ENCODE results near the gene PALD1. TPM values are rescaled to one million over a fixed set of nuclear protein-coding genes. Genes with fewer than 3 reads are reported as not detected.

PALD1 gene
- polyA plus RNA-seq, 1 of the 3 experiments (the other 2 are of a cell fraction), result 0.16 TPM

DNA sequence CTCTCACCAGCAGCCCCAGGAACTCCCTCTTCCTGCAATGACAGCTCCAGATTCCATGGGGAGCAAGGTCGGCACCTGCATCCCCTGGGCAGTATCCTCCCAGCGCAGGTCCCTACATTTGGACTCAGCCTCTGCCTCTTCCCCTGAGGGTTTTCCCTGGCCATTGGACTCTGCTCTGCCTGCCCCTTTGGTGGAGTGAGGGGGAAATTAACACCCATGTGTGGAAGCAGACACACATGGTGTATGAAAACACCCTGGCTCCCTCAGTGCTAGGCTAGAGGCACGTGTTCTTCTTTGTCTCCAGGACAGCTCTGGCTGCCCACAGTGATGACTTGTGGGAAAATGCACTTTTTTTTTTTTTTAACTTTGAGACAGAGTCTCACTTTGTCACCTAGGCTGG is 115.6 kb downstream of the PALD1 start:
- no peak for DNase-seq
- peaks cover 9% of the 10 kb centered on the region for H3K27me3 ChIP-seq (ENCODE audit: insufficient read depth)
- ChIA-PET CTCF (no interaction called here), POLR2A (interaction anchor here (0.6 kb wide), 1 partner anchor 1214 kb away, joined by 4 read pairs; no protein-coding TSS in a partner anchor)
- no peak overlapping the region for H3K9ac ChIP-seq
- WGBS (ENCODE audit: low lambda C conversion rate), result 89% methylated on average over 3 of the region's 3 CpGs
- no peaks in the 10 kb centered on the region for H3K36me3 ChIP-seq (replicated peaks in 1 of 2; ENCODE audit: control insufficient read depth in 1 of 2, insufficient read depth in 2 of 2, low read length in 1 of 2)
- no peaks in the 10 kb centered on the region for H3F3A ChIP-seq (replicated peaks; ENCODE audit: insufficient read depth)
- H3K4me2 ChIP-seq, result no peak overlapping the region
- H3K4me1 ChIP-seq (ENCODE audit: control insufficient read depth in 1 of 2, insufficient read depth in 2 of 2, low read depth in 1 of 2, low read length in 1 of 2), result peaks cover 0 to 11% of the 10 kb centered on the region in 2 experiments; a peak in 1 of 4 replicates
- H3K4me3 ChIP-seq (ENCODE audit: low read depth in 2 of 2, low read length in 1 of 2), result no peak overlapping the region
- no peaks in the 10 kb centered on the region for H3K9me2 ChIP-seq
- H2AFZ ChIP-seq (ENCODE audit: low read depth), result no peak overlapping the region
- TF ChIP-seq FOXJ3 (CRISPR knock-in tag; IDR thresholded peaks at IDR 0.05) (no peak), EZH2phosphoT487 (IDR thresholded peaks at IDR 0.05; ENCODE audit: borderline replicate concordance, low read depth) (no peak), GATA2 (CRISPR knock-in tag; IDR thresholded peaks at IDR 0.05) (no peak), TCF12 (IDR thresholded peaks at IDR 0.05) (no peak), POLR2AphosphoS5 (IDR thresholded peaks at IDR 0.05; ENCODE audit: low read depth, low read length) (no peak), YY1 (IDR thresholded peaks at IDR 0.05; ENCODE audit: low read depth) (no peak), CHD2 (IDR thresholded peaks at IDR 0.05; ENCODE audit: low read length, partially characterized antibody) (no peak), FOXM1 (IDR thresholded peaks at IDR 0.05; ENCODE audit: low read depth) (no peak), SMC3 (IDR thresholded peaks at IDR 0.05; ENCODE audit: low read depth, low read length) (no peak), SIN3A (IDR thresholded peaks at IDR 0.05; ENCODE audit: borderline replicate concordance, low read depth, low read length) (no peak), RAD21 (IDR thresholded peaks at IDR 0.05; ENCODE audit: low read length) (no peak), GABPA (IDR thresholded peaks at IDR 0.05; ENCODE audit: low read depth) (no peak), FOSL2 (IDR thresholded peaks at IDR 0.05; ENCODE audit: borderline replicate concordance, low read depth) (no peak), RCOR1 (IDR thresholded peaks at IDR 0.05; ENCODE audit: low read length) (no peak), TEAD4 (IDR thresholded peaks at IDR 0.05; ENCODE audit: borderline replicate concordance, insufficient read depth) (no peak), NRF1 (IDR thresholded peaks at IDR 0.05; ENCODE audit: low read depth, low read length) (no peak), RXRA (IDR thresholded peaks at IDR 0.05; ENCODE audit: borderline replicate concordance, low read depth) (no peak), MXI1 (IDR thresholded peaks at IDR 0.05; ENCODE audit: low read depth, low read length) (no peak)
- TF ChIP-seq, protein P1, sequence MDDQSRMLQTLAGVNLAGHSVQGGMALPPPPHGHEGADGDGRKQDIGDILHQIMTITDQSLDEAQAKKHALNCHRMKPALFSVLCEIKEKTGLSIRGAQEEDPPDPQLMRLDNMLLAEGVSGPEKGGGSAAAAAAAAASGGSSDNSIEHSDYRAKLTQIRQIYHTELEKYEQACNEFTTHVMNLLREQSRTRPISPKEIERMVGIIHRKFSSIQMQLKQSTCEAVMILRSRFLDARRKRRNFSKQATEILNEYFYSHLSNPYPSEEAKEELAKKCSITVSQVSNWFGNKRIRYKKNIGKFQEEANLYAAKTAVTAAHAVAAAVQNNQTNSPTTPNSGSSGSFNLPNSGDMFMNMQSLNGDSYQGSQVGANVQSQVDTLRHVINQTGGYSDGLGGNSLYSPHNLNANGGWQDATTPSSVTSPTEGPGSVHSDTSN (IDR thresholded peaks at IDR 0.05), result no peak
- TF ChIP-seq, protein P2, sequence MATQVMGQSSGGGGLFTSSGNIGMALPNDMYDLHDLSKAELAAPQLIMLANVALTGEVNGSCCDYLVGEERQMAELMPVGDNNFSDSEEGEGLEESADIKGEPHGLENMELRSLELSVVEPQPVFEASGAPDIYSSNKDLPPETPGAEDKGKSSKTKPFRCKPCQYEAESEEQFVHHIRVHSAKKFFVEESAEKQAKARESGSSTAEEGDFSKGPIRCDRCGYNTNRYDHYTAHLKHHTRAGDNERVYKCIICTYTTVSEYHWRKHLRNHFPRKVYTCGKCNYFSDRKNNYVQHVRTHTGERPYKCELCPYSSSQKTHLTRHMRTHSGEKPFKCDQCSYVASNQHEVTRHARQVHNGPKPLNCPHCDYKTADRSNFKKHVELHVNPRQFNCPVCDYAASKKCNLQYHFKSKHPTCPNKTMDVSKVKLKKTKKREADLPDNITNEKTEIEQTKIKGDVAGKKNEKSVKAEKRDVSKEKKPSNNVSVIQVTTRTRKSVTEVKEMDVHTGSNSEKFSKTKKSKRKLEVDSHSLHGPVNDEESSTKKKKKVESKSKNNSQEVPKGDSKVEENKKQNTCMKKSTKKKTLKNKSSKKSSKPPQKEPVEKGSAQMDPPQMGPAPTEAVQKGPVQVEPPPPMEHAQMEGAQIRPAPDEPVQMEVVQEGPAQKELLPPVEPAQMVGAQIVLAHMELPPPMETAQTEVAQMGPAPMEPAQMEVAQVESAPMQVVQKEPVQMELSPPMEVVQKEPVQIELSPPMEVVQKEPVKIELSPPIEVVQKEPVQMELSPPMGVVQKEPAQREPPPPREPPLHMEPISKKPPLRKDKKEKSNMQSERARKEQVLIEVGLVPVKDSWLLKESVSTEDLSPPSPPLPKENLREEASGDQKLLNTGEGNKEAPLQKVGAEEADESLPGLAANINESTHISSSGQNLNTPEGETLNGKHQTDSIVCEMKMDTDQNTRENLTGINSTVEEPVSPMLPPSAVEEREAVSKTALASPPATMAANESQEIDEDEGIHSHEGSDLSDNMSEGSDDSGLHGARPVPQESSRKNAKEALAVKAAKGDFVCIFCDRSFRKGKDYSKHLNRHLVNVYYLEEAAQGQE (IDR thresholded peaks at IDR 0.05; ENCODE audit: low read depth, low read length), result no peak
- H3K27ac ChIP-seq (ENCODE audit: low read depth in 2 of 2, low read length in 1 of 2), result no peak overlapping the region
- no peaks in the 10 kb centered on the region for H4K20me1 ChIP-seq (ENCODE audit: insufficient read depth)
- H3K9me3 ChIP-seq, result no peaks in the 10 kb centered on the region
- no peaks in the 10 kb centered on the region for H3K79me2 ChIP-seq (ENCODE audit: insufficient read depth)

All from SK-N-SH (cell line).